ENCODE results near the gene CDAN1.
"Not testable (repeated sequence)": the region's sequence is repeated elsewhere in the genome, so short reads cannot be mapped to it uniquely, and the experiment has no call there.

CDAN1 gene

DNA sequence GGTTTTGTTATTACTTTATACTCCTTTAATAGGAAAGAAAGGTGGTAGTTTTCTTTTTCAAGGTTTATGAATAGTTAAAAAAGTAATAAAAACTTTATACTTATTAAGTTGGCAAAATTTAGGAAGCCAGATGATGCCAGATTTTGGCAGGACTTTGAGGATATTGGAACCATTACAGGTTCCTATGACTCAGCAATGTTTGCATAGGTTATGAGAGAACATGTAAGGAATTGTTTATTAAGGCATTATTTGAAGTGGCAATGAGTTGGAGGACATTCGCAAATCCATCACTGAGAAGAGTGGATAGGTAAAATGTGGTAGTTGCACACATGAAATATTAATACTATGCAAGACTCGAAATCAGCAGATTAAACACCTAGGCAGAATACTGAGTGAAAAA, 29.9 kb downstream of the CDAN1 start:
- no peak for DNase-seq (ENCODE audit: low spot score)

GRCh38 chr15:42705336-42705735, 31.6 kb downstream of the CDAN1 start:
- DNase-seq (ENCODE audit: low spot score) = no peak

DNA sequence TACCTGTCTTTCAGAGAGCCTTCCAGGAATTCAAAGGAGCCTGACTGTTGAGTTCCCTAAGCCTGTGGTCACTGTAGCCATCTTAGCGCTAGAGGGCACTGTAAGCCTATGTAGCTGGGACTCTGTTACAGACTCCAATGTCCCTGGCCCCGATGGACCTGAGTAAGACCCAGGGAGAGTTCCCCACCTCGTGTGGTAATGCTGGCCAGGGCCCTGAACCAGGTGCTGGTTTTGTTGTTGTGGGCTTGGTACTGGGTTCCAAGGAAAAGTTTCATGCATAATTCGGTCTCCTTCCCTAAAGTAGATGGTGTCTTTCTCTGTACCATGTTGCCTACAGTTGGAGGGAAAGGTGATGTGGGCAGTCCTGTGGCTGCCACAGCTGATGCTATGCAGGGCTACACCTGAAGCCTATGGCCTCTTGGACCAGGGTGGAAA, 32.4 kb downstream of the CDAN1 start:
- peak; percentile 82 for DNase-seq (ENCODE audit: low spot score)

DNA sequence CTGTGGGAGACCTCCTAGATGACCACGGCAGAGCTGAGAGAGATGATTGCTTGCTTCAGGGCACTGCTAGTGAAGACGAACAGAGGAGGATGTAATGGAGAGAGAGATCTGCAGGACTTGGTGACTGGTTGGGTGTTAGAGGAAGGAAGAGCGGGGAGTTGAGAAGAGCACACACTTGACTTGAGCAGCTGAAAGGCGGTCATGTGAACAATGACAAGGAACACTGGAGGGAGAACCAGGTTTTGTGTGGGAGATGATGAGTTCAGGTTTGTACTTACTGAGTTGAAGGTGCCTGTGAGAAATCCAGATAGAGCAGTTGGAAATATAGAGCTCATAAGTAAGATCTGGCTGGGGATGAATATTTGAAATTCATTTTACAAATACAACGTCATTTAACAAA, 40.3 kb downstream of the CDAN1 start:
- DNase-seq (ENCODE audit: low spot score) = no peak

GRCh38 chr15:42695527-42696071, 41.3 kb downstream of the CDAN1 start:
- DNase-seq (ENCODE audit: low spot score) = no peak

DNA sequence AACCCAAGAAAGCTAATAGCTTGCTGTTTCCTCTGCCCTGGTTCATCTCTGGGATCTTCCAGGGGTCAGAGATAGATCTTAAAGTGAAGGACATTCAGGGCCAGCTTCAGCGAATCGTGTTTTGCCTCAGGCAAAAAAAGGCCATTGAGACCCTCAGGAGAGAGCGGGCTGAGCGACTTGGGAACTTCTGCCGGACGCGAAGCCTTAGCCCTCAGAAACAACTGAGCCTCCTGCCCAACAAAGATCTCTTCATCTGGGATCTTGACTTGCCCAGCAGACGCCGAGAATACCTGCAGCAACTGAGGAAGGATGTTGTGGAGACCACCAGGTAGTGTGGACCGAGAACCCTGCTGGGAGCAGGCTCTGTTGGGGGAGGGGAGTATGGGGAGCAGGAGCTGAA, 42.5 kb downstream of the CDAN1 start:
- no peak for DNase-seq (ENCODE audit: low spot score)

- no peak for DNase-seq (ENCODE audit: low spot score)
Measured at GRCh38 chr15:42693942-42694341, 43.0 kb downstream of the CDAN1 start.

GRCh38 chr15:42693496-42693895, 43.4 kb downstream of the CDAN1 start:
- no peak for DNase-seq (ENCODE audit: low spot score)

GRCh38 chr15:42692997-42693396, 43.9 kb downstream of the CDAN1 start:
- DNase-seq (ENCODE audit: low spot score) = no peak

DNA sequence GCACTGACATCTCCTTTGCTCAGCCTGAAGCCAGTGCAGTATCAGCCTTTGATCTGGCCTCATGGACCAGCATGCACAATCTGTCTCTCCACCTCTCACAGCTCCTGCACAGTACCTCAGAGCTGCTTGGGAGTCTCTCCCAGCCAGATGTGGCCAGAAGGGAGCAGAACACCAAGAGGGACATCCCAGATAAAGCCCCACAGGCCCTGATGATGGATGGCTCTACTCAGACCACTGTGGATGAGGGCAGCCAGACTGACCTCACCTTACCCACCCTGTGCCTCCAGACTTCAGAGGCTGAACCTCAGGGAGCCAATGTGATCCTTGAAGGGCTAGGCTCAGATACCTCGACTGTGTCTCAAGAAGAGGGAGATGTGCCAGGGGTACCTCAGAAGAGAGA, 44.4 kb downstream of the CDAN1 start:
- DNase-seq (ENCODE audit: low spot score) = no peak

DNA sequence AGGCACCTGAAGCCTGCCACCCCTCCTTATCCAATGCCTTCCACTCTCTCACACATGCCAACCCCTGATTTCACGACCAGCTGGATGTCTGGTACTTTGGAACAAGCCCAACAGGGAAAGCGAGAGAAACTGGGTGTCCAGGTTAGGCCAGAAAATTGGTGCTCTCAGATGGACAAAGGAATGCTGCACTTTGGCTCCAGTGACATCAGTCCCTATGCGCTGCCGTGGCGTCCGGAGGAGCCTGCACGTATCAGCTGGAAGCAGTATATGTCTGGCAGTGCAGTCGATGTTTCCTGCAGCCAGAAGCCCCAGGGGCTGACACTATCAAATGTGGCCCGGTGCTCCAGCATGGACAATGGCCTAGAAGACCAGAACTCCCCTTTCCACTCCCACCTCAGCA, 45.2 kb downstream of the CDAN1 start:
- DNase-seq (ENCODE audit: low spot score) = no peak

DNA sequence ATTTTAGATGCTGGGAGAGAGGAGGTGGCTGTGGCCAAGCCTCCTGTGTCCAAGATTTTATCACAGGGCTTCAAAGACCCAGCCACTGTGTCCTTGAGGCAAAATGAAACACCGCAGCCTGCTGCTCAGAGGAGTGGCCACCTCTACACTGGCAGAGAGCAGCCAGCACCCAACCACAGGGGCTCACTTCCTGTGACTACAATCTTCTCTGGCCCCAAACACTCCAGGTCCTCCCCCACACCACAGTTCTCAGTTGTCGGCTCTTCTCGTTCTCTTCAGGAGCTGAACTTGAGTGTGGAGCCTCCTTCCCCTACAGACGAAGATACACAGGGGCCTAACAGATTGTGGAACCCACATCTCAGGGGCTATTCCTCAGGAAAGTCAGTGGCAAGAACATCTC, 45.6 kb downstream of the CDAN1 start:
- DNase-seq (ENCODE audit: low spot score) = no peak

- DNase-seq (ENCODE audit: low spot score) = no peak
Measured at GRCh38 chr15:42688301-42688700, 48.6 kb downstream of the CDAN1 start.

DNA sequence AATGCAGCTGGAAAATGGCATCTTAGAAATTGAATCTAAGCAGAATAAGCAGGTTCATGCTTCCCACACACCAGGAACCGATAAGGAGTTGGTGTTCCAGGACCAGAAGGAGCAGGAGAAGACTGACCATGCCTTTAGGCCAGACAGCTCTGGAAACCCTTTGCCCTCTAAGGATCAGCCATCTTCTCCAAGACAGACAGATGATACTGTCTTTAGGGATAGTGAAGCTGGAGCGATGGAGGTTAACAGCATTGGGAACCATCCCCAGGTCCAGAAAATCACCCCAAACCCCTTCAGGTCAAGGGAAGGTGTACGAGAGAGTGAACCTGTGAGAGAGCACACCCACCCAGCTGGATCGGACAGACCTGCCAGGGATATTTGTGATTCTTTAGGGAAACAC, 49.2 kb downstream of the CDAN1 start:
- no peak for DNase-seq (ENCODE audit: low spot score)

DNA sequence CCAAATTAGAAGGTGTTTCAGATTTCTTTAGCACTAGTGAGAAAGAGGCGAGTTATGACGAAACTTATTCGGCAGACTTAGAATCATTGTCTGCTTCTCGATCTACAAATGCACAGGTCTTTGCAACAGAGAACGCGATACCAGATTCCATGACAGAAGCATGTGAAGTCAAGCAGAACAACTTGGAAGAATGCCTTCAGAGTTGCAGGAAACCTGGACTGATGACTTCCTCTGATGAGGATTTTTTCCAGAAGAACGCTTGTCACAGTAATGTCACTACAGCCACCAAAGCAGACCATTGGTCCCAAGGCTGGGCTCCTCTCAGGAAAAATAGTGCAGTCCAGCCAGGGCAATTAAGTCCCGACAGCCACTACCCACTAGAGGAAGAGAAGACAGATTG, 50.6 kb downstream of the CDAN1 start:
- DNase-seq (ENCODE audit: low spot score) = no peak

DNA sequence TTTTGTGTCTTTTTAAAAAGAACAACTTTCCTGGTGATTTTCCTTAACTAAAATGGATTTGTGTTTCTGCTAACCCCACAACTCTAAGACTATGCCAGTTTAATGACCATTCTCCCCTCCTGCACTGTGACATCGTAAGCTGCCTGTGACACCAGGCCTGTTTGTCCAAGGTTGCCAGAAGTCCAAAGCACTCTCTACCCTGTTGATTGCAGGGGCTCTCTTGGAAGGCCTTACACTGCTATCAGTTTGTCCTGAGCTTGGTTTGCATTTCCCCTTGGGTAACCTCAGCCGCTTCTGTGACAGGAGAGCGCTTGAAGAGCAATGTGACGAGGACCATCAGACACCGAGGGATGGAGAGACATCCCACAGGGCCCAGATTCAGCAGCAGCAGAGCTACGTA, 55.8 kb downstream of the CDAN1 start:
- no peak for DNase-seq (ENCODE audit: low spot score)

DNA sequence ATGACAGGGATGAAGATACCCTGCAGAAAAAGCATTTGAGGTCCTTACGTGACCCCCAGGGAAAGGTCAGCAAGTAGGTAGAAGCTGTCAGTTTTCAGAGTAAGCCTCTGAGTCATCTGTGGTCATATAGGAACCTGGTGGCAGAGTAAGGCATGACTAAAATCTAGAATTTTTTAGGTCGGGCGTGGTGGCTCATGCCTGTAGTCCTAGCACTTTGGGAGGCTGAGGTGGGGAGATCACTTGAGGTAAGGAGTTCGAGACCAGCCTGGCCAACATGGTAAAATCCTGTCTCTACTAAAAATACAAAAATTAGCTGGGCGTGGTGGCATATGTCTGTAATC, 56.8 kb downstream of the CDAN1 start:
- DNase-seq (ENCODE audit: low spot score) = not testable (repeated sequence)

DNA sequence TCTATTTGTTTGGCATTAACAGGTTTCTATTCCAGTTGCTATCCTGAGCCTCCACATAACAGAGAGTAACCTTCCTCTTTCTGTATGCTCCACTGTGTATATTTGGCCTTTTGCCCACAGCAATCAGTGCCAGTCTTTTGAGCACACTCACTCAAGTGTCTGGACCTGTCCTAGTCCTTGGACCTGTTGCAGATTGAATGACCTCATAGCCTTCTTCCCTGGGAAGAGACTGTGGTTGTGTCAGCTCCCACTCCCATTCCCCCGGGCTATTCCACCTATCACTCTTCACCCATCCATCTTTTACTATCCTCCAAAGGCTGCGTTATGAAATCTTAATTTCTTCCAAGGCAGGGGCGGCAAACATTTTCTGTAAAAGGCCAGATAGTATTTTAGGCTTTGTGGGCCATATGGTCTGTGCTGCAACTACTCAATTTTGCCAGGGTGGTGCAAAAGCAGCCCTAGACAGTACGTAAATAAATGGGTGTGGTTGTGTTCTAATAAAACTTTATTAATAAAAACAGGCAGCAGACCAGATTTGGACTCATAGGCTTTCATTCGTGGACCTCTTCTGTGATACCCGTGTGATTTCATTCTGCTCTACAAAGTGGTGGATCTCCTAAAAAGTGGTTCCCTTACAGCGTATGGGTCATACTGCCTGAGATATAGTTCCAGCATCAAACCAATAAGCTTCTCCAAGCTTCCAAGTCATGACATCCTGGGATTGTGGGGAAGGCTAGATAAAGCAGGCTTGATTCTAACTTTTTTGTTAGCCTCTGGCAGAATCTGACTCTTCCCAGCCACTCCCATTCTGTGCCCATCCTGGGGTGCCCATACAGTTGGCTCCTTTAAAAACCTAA, 57.4 kb downstream of the CDAN1 start:
- DNase-seq (ENCODE audit: low spot score) = no peak

DNA sequence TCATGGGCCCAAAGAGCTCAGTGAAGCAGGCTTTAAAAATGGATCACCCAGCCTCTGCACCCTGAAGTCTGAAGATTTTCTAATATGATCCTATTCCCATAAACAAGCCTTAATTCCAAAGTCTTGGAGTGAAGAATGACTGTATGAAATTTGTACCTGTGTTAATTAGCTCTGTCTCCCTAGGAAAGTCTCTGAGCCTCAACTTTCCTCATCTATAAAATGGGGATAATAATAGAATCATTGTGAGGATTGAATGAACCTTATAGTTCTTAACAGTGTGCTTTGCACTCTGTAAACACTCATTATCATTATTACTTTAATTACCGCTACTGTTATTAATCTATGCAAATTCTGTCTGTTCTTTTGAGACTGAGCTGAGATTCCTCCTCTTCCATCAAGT, 61.9 kb downstream of the CDAN1 start:
- no peak for DNase-seq (ENCODE audit: low spot score)

- DNase-seq (ENCODE audit: low spot score) = no peak
Measured at GRCh38 chr15:42674472-42674871, 62.5 kb downstream of the CDAN1 start.
